Measurements from ENCODE around the gene ST6GALNAC6. TPM values are rescaled to one million over a fixed set of nuclear protein-coding genes. Genes with fewer than 3 reads are reported as not detected.
A peak's percentile ranks its signal among the peaks of the same experiment; 100 is the strongest.

ST6GALNAC6 gene, protein sequence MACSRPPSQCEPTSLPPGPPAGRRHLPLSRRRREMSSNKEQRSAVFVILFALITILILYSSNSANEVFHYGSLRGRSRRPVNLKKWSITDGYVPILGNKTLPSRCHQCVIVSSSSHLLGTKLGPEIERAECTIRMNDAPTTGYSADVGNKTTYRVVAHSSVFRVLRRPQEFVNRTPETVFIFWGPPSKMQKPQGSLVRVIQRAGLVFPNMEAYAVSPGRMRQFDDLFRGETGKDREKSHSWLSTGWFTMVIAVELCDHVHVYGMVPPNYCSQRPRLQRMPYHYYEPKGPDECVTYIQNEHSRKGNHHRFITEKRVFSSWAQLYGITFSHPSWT
- total RNA-seq, result 10 to 100 TPM; 50.5 to 72.9 (median 65.6) TPM

DNA sequence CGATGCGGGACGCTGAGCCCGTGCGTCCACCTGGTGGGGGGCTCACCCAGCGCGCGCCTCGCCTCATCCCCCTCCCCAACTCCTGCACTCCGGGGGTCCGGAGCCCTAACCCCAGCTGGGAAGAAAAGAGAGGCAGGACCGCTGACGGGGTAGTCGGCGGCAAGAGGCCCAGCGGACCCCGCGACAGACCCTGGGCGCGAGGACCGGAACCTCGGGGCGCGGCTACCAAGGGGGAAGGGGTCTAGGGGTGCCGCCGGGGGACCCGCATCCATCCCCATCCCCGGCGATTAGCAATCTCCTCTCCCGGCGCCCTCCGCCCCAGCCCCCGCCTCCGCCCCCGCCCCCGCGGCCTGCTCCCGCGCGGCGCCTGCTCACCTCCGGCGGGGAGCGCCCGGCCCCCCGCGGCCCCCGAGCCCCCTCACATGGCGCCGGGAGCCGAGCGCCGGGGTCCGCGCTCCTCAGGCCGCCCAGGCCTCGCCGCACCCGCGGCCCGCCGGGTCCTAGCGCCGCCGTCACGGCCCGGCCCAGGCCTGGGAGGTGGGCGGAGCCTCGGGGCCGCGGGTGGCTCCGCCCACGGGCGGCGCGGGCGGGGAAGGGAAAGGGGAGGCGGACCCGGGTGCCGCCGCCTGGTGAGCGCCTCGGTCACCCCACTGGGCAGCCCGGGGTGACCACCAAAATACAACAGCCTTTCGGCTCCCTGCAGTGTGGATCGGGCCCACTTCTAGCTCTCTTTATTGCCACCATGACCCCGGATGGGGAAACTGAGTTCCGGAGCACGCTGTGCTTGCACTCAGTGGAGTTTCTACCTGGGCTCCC, at the start of gene ST6GALNAC6:
ST6GALNAC6 (minus strand) TSS at position 476 of the 816 bp plus-strand sequence. CDS start 1,622 bp downstream, outside the sequence.
- peak in 1 of 2 donors; percentile 93 for DNase-seq (ENCODE audit: low spot score in 2 of 2)
- WGBS, 2 donors, result 1 to 3% methylated on average over 27 to 29 of the region's 89 CpGs
- intact Hi-C loops (cut with DNase I; ENCODE audit: low total_unique reads), result no loop called here

GRCh38 chr9:127947841-127948710, 48.7 kb upstream of the ST6GALNAC6 start:
- no peak overlapping the region for H3K4me3 ChIP-seq (ENCODE audit: low read depth, poor library complexity, severe bottlenecking)
- TF ChIP-seq, protein P1, sequence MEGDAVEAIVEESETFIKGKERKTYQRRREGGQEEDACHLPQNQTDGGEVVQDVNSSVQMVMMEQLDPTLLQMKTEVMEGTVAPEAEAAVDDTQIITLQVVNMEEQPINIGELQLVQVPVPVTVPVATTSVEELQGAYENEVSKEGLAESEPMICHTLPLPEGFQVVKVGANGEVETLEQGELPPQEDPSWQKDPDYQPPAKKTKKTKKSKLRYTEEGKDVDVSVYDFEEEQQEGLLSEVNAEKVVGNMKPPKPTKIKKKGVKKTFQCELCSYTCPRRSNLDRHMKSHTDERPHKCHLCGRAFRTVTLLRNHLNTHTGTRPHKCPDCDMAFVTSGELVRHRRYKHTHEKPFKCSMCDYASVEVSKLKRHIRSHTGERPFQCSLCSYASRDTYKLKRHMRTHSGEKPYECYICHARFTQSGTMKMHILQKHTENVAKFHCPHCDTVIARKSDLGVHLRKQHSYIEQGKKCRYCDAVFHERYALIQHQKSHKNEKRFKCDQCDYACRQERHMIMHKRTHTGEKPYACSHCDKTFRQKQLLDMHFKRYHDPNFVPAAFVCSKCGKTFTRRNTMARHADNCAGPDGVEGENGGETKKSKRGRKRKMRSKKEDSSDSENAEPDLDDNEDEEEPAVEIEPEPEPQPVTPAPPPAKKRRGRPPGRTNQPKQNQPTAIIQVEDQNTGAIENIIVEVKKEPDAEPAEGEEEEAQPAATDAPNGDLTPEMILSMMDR (IDR thresholded peaks at IDR 0.05), result no peak
- no peak for TF ChIP-seq POLR2A (IDR thresholded peaks at IDR 0.05)
- intact Hi-C loops (cut with DNase I; ENCODE audit: low total_unique reads), result loop anchor here (5.0 kb wide), 1 partner anchor 169 kb away; no protein-coding TSS in a partner anchor
- WGBS, 2 donors, result 89 to 94% methylated on average over 15 to 17 of the region's 17 CpGs
- no peak for DNase-seq (ENCODE audit: low spot score in 2 of 2)

More for the DNA sequence above, at the start of gene ST6GALNAC6:
- H3K4me3 ChIP-seq (ENCODE audit: low read depth, poor library complexity, severe bottlenecking), result peak within 1 kb of the TSS; percentile 93
- TF ChIP-seq, protein P1 (IDR thresholded peaks at IDR 0.05), result no peak
- TF ChIP-seq POLR2A (IDR thresholded peaks at IDR 0.05), result no peak

GRCh38 chr9:127946728-127947127, 47.3 kb upstream of the ST6GALNAC6 start:
- no peak overlapping the region for H3K4me3 ChIP-seq (ENCODE audit: low read depth, poor library complexity, severe bottlenecking)
- no peak for TF ChIP-seq POLR2A (IDR thresholded peaks at IDR 0.05)
- TF ChIP-seq, protein P1 (IDR thresholded peaks at IDR 0.05), result no peak
- no peak for DNase-seq (ENCODE audit: low spot score in 2 of 2)
- intact Hi-C loops (cut with DNase I; ENCODE audit: low total_unique reads), result loop anchor here (5.0 kb wide), 1 partner anchor 171 kb away; no protein-coding TSS in a partner anchor
- 66 to 78% methylated on average over 2 to 3 of the region's 3 CpGs for WGBS, 2 donors

DNA sequence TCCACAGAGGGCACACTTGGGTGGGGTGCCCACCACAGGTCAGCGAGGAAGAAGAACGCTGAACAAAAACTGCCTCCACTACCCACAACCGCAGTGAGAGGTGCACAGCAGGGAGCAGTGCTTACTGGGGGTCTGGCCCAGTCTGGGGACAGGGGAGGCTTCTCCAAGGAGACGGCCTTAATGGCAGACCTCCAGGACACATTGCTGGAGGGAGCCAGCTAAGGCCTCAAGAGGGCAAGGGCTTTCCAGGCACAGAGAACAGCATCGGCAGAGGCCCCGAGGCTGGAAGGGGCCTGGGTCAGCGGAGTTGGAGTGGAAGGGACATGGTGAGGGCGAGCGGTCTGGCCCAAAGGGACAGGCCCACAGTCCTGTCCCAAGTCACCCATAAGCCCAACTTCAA, 46.5 kb upstream of the ST6GALNAC6 start:
- no peak for DNase-seq (ENCODE audit: low spot score in 2 of 2)
- 78 to 93% methylated on average over 9 of the region's 9 CpGs for WGBS, 2 donors
- intact Hi-C loops (cut with DNase I; ENCODE audit: low total_unique reads), result loop anchor here (5.0 kb wide), 1 partner anchor 171 kb away; no protein-coding TSS in a partner anchor
- no peak overlapping the region for H3K4me3 ChIP-seq (ENCODE audit: low read depth, poor library complexity, severe bottlenecking)
- TF ChIP-seq, protein P1 (IDR thresholded peaks at IDR 0.05), result no peak
- no peak for TF ChIP-seq POLR2A (IDR thresholded peaks at IDR 0.05)

GRCh38 chr9:127945338-127945737, 45.9 kb upstream of the ST6GALNAC6 start:
- no peak for DNase-seq (ENCODE audit: low spot score in 2 of 2)
- intact Hi-C loops (cut with DNase I; ENCODE audit: low total_unique reads), result loop anchor here (5.0 kb wide), 1 partner anchor 172 kb away; no protein-coding TSS in a partner anchor
- WGBS, 2 donors, result 85 to 91% methylated on average over 24 of the region's 24 CpGs
- no peak overlapping the region for H3K4me3 ChIP-seq (ENCODE audit: low read depth, poor library complexity, severe bottlenecking)
- no peak for TF ChIP-seq POLR2A (IDR thresholded peaks at IDR 0.05)
- TF ChIP-seq, protein P1 (IDR thresholded peaks at IDR 0.05), result no peak

All from lower leg skin (tissue), 4 donors.